ENCODE data around the gene CCDC51.

The CCDC51 gene

GRCh38 chr3:48428088-48428571 lies 11.8 kb downstream of the CCDC51 start:
- H3K27ac ChIP-seq = peak overlapping the region; percentile 94
- TF ChIP-seq CTCF (IDR thresholded peaks at IDR 0.05) = no peak
- TF ChIP-seq ZFX (IDR thresholded peaks at IDR 0.05; ENCODE audit: borderline replicate concordance) = no peak

GRCh38 chr3:48427630-48427962 lies 12.3 kb downstream of the CCDC51 start:
- H3K27ac ChIP-seq = peak overlapping the region; percentile 94
- TF ChIP-seq CTCF (IDR thresholded peaks at IDR 0.05) (no peak), ZFX (IDR thresholded peaks at IDR 0.05; ENCODE audit: borderline replicate concordance) (no peak)

- peak overlapping the region; percentile 94; the same call in 1 of the 2 replicates for H3K27ac ChIP-seq
- no peak for TF ChIP-seq ZFX (IDR thresholded peaks at IDR 0.05; ENCODE audit: borderline replicate concordance)
- TF ChIP-seq CTCF (IDR thresholded peaks at IDR 0.05) = no peak
Measured at GRCh38 chr3:48426944-48427629, 12.8 kb downstream of the CCDC51 start.

GRCh38 chr3:48426401-48426909 lies 13.5 kb downstream of the CCDC51 start:
- TF ChIP-seq CTCF (IDR thresholded peaks at IDR 0.05) (no peak), ZFX (IDR thresholded peaks at IDR 0.05; ENCODE audit: borderline replicate concordance) (no peak)
- no peak overlapping the region for H3K27ac ChIP-seq

- TF ChIP-seq CTCF (IDR thresholded peaks at IDR 0.05) (no peak), ZFX (IDR thresholded peaks at IDR 0.05; ENCODE audit: borderline replicate concordance) (no peak)
- no peak overlapping the region for H3K27ac ChIP-seq
Measured at GRCh38 chr3:48425281-48425812, 14.6 kb downstream of the CCDC51 start.

- no peak overlapping the region for H3K27ac ChIP-seq
- TF ChIP-seq ZFX (IDR thresholded peaks at IDR 0.05; ENCODE audit: borderline replicate concordance) (no peak), CTCF (IDR thresholded peaks at IDR 0.05) (no peak)
Measured at GRCh38 chr3:48423883-48424695, 15.8 kb downstream of the CCDC51 start.

Measured in 22Rv1 (cell line).